Umbilical cord (tissue), 2 donors: ENCODE measurements around the gene MCOLN2. TPM values are rescaled to one million over a fixed set of nuclear protein-coding genes. Genes with fewer than 3 reads are reported as not detected.
"Not testable (repeated sequence)": the region's sequence is repeated elsewhere in the genome, so short reads cannot be mapped to it uniquely, and the experiment has no call there.

ENCODE experiments used
- DNase-seq: peaks from one replicate; pipeline ENCODE4 v3.0.0-alpha.2; 2015; ENCODE audit warnings: low spot score
- total RNA-seq: library from RNA; depleted of rRNA; stranded (reverse); fragments of >200 nt; gene quantifications from one replicate; pipeline ENCODE4 v1.2.3, GENCODE V29; 2014; ENCODE audit warnings: low replicate concordance; ENCODE audit not compliant: insufficient read depth

MCOLN2 gene
- total RNA-seq, 1 donor from 2014 or later = not detected

GRCh38 chr1:84944767-84945486 lies 52.0 kb downstream of the MCOLN2 start:
- peak; percentile 95 for DNase-seq

- DNase-seq = no peak
Measured at GRCh38 chr1:84941843-84942242, 55.1 kb downstream of the MCOLN2 start.

DNA sequence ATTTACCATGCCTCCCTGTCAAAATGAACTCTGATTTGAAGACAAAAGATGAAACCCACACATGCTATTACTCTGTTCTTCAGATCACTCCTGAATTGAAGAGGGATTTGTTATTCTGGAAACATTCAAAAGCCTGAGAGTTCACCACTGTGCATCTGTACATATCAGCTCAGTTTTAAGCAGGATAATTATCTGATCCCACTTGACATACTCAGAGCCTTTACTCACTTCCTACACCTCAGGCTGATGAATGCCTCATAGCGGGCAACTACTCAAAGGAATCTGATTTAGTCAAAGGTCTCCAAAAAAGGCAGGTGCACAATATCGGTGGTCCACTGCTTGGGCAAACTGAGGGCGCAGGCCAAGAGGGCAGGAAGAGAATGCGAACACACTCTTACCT lies 56.4 kb downstream of the MCOLN2 start:
- no peak for DNase-seq

DNA sequence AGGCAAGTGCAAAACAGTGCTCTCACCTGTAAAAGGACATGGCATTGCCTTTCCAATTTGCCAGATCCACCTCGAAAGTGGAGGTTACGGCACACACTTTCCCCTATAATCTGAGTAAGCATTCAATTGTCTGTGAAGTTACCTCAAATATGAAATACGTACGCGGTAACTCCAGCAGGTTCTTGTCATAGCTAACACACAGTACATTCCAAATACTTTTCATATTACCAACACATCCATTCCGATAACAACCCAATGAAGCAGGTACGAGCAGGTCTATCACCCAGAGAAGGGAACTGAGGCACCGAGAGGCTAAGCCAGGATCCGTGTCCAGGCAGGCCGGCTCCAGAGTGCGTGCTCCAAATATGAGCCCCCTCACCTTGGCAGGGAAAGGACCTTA lies 57.2 kb downstream of the MCOLN2 start:
- DNase-seq = no peak

DNA sequence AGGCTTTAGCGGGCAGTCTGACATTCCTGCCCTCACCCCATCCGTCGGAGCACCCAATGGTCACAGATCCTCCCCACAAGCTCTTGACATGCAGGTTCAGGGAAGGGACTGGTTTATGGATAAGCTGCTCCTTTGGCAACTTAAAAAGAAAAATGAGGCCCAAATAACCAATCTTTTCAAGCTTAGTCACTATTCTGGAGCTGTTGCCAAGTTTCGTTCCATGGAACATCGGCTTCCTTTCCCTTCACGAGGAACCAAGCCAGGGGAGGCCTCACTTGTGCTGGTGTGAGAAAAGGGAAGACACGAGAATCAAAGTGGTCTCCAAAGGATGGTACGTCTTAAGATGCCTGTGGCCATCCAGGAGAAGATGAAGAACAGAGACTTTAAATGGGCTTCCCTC lies 57.8 kb downstream of the MCOLN2 start:
- no peak for DNase-seq

DNA sequence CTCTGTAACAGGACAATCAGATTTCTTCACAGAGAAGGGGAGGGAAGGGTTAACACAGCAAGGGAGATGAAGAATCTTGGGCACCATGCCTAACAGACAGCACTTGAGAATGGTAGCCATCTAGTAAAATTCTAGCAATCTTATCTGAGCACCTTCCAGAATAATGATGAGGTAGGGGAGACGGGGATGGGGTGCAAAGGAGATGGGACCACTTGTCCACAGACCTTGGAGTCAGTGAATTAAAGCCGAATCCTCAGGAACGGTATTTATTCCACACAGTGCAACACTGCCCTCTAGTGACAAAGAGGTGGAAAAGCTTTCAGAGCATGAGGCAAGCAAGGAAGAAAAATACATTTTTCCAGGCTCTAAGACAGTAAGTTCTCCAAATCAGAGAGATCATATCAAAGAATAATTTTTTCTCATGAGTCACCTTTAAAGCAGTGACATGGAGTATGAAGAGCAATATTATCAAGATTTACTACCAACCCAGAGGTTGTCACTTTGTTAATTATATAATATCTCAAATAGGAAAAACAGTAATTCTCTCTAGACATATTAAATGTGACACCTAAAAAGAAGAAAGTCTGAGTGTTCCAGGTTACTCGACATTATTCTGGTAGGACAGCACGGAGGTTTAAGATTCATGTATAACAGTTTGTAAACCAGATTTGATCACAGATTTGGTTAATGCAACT lies 60.6 kb downstream of the MCOLN2 start:
- DNase-seq = peak; percentile 79

DNA sequence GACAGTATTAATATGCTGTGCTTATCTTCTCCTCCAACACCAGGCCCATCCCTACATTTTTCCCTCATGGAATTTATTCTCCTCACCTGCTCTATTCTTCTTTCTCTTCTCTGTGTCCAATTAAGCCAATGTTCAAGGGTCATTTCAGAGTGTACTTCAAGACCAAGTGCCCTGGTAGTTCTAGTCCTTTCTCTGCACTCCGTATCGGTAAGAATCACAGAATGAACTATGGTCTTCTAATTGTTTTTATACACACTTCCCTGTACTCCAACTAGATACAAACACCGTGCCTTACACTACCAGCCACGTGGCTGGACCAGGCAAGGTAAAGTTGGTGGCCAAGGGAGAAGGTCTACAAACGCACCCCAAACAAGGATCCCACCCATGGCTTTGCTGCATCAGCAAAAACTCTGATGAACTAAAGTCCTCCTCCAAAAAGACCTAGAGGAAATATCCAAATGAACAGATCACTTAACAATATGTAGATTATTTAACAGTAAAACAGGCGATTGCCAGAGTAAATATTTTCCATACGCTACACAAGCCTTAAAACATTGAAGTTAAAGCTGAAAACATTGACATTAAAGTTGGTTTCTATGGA lies 63.8 kb downstream of the MCOLN2 start:
- DNase-seq = no peak

GRCh38 chr1:84930831-84931230 lies 66.1 kb downstream of the MCOLN2 start:
- no peak for DNase-seq

- DNase-seq = no peak
Measured at GRCh38 chr1:84930329-84930728, 66.6 kb downstream of the MCOLN2 start.

GRCh38 chr1:84929581-84929980 lies 67.3 kb downstream of the MCOLN2 start:
- no peak for DNase-seq

DNA sequence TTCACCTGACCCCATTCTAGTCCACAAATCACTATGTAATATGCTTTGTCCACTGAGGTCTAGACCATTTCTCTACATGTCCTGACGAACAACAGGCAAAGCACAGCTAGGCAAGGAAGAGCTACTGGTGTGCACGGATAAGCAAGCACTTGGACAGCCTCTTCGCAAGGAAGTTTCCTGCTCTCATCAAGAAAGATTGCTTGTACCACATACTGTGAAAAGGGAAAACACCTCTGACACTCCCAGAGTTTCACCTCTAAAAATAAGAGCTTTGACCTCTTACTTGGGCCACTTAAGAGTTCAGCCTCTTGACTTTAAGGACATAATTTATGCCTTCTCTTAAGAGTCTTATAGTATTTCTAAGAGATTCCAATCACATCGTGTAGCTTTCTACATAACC lies 67.9 kb downstream of the MCOLN2 start:
- DNase-seq = no peak

DNA sequence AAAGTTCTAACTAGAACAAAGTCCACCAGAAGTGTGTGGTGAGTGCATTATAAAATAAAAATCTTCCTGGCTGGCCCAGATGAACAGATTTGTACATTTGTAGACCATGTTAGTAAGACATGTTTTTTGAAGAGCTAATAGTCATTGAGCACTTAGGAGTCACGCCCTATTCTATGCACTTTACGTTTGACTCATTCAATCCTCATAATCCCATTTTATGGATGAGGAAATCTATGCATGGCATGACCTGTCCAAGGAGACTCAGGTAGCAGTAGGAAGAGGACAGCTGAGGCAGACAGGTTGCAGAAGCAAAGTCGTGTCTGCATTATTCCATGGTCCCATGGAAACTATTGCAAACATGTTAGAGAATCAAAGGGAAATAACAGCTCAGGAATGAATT lies 73.6 kb downstream of the MCOLN2 start:
- DNase-seq = no peak

- no peak for DNase-seq
Measured at GRCh38 chr1:84920159-84920558, 76.8 kb downstream of the MCOLN2 start.

DNA sequence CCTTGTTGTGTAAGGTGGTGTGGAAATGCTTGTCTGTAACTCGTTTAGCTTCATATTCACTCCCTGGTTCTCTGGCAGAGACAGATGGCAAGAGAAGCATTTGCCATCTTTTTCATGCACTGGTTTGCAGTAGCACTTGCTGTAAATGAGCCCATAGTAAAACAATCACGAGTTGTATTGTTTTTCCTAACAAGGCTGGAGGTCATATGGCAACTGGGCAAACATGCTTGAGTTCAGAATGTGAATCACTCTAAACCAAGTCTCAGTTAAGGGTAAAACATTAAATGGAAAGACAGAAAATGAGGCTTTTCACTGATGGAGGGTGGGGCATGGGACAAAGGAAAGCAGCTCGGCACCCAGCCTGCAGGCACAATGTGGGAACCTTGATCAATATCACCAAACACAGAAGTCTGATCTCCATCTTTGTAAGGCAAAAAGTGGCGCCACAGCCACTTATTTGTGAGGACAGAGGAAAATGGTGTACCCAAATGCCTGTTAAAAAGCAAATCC lies 77.4 kb downstream of the MCOLN2 start:
- DNase-seq = no peak

GRCh38 chr1:84918726-84919336 lies 78.1 kb downstream of the MCOLN2 start:
- no peak for DNase-seq

DNA sequence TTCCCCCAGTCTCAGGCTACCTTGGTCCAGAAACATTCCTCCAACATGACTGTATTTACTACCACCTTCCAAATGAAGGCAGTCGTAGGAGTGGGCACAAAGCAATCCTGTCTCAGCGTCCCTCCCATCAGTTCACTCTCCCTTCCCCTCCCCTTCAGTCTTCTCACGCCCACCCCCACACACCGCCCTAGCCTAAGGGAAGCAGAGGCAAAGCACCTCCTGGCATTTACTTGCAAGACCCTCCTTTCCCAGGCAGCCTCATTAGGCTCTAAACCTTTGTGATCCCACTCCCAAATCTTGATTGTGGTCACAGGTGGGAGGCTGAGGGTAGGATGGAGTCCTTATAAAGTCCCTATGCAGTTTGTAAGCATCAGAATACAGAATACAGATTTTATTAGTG lies 80.0 kb downstream of the MCOLN2 start:
- no peak for DNase-seq

DNA sequence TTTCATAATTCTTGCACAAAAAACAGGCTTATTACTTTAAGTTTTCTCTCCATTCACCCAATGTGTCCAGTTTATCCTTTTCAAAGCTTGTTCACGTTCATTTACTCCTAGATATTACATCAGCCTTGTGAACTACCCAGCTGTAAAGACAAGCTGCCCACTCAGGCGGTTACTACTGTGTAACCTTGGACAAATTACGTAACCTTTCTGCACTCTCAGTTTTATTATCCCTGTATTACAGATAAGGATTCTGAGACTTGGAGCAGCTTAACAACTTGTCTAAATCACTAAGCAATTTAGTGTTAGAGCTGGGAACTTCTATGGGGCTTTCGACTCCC lies 83.4 kb downstream of the MCOLN2 start:
- DNase-seq = peak; percentile 21

DNA sequence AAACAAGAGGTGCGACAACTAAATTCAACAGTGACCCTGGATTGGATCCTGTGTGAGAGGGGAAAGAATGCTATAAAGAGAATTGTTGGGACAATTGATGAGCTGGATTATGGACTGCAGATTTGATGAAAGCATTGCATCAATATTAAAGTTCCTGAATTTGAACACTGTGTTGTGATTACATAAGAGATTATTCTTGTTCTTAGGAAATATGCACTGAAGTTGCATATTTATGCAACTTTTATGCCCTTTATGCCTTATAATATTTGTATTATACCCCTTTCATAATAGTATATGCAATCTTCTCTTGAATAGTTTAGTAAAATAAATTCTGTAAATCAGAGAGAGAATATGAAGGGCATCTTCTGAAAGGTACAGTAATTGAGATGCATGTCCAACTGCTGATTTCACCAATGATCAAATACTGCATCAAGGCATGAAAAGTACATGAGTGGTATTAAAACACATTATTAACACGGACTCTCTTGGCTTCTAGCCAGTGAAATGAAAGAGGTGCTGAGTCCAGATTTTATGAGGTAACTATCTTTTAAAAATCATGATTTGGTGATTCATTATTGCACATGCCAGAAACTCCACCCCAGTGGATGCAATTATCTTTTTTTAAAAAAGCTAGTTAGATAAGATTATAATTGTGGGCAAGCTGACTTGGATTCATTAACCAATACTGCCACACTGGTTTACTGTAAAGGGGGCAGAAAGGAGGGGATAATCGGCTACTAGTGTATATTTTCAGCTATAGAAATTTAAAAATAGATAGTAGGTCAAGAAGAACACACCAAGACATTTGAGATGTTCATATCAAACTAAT lies 84.0 kb downstream of the MCOLN2 start:
- DNase-seq = no peak

- not testable (repeated sequence) for DNase-seq
Measured at GRCh38 chr1:84908746-84909464, 88.0 kb downstream of the MCOLN2 start.

GRCh38 chr1:84907095-84907827 lies 89.7 kb downstream of the MCOLN2 start:
- DNase-seq = peak; percentile 8
